Left ventricle myocardium inferior (tissue), 1 donor: Measurements from ENCODE around the gene TRAFD1. TPM values are rescaled to one million over a fixed set of nuclear protein-coding genes. Genes with fewer than 3 reads are reported as not detected.
A peak's percentile ranks its signal among the peaks of the same experiment; 100 is the strongest.

Experiments used
- DNase-seq: peaks from one replicate; pipeline ENCODE4 v3.0.0-alpha.2; 2020
- H3K27ac ChIP-seq: fragments of 200-600 bp; replicated peaks from 2 replicates; pipeline ENCODE4 v1.8.0; 2021
- H3K27me3 ChIP-seq: fragments of 200-600 bp; 2 replicates; pipeline ENCODE4 v1.8.0; 2021; ENCODE audit warnings: low read depth
- H3K36me3 ChIP-seq: fragments of 200-600 bp; 2 replicates; pipeline ENCODE4 v1.8.0; 2021
- H3K4me1 ChIP-seq: fragments of 200-600 bp; 2 replicates; pipeline ENCODE4 v1.8.0; 2021
- H3K4me3 ChIP-seq: fragments of 200-600 bp; 2 replicates; pipeline ENCODE4 v1.8.0; 2021; ENCODE audit warnings: mild to moderate bottlenecking, moderate library complexity
- H3K9me3 ChIP-seq: fragments of 200-600 bp; replicated peaks from 2 replicates; pipeline ENCODE4 v1.8.0; 2021
- intact Hi-C: fragments of 100-400 bp; cut with micrococcal nuclease; formaldehyde crosslinking; loops from one replicate; pipeline ENCODE4 v1.11.0; 2022
- total RNA-seq: library from RNA; stranded (reverse); fragmentation: NEBNext Ultra II Directional; extraction: Animal tissue kit (Norgen Biotek cat#: 25700); gene quantifications from one replicate; pipeline ENCODE4 v1.2.1, GENCODE V29; 2021
- TF ChIP-seq, protein P1 (sequence below): fragments of 200-600 bp; IDR thresholded peaks from 2 replicates; pipeline ENCODE4 v1.8.0; 2021; ENCODE audit warnings: antibody characterized with exemption, mild to moderate bottlenecking, borderline replicate concordance
- donor health status: DM: no; HTN: yes; CAD: no; lungs with severe emphysema.

TRAFD1 gene
- total RNA-seq, 1 donor from 2014 or later: 19.8 TPM

- Histone ChIP-seq H3K27ac (no peak overlapping the region), H3K4me3 (no peak overlapping the region), H3K9me3 (no peaks in the 10 kb centered on the region), H3K27me3 (no peaks in the 10 kb centered on the region), H3K4me1 (no peaks in the 10 kb centered on the region), H3K36me3 (peaks cover 69% of the 10 kb centered on the region)
- TF ChIP-seq, protein P1, sequence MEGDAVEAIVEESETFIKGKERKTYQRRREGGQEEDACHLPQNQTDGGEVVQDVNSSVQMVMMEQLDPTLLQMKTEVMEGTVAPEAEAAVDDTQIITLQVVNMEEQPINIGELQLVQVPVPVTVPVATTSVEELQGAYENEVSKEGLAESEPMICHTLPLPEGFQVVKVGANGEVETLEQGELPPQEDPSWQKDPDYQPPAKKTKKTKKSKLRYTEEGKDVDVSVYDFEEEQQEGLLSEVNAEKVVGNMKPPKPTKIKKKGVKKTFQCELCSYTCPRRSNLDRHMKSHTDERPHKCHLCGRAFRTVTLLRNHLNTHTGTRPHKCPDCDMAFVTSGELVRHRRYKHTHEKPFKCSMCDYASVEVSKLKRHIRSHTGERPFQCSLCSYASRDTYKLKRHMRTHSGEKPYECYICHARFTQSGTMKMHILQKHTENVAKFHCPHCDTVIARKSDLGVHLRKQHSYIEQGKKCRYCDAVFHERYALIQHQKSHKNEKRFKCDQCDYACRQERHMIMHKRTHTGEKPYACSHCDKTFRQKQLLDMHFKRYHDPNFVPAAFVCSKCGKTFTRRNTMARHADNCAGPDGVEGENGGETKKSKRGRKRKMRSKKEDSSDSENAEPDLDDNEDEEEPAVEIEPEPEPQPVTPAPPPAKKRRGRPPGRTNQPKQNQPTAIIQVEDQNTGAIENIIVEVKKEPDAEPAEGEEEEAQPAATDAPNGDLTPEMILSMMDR: no peak
- intact Hi-C loops: no loop called here
- DNase-seq: no peak
Measured at GRCh38 chr12:112184056-112184887, 58.9 kb downstream of the TRAFD1 start.

- no peaks in the 10 kb centered on the region for H3K27me3 ChIP-seq
- H3K9me3 ChIP-seq: no peaks in the 10 kb centered on the region
- no peak overlapping the region for H3K27ac ChIP-seq
- TF ChIP-seq, protein P1: no peak
- no peak for DNase-seq
- intact Hi-C loops: no loop called here
- no peak overlapping the region for H3K4me3 ChIP-seq
- no peaks in the 10 kb centered on the region for H3K4me1 ChIP-seq
- peaks cover 66% of the 10 kb centered on the region for H3K36me3 ChIP-seq
Measured at GRCh38 chr12:112185093-112185923, 59.9 kb downstream of the TRAFD1 start.

GRCh38 chr12:112188130-112188830 is 62.9 kb downstream of the TRAFD1 start:
- TF ChIP-seq, protein P1: no peak
- H3K4me1 ChIP-seq: peaks cover 19% of the 10 kb centered on the region
- no peaks in the 10 kb centered on the region for H3K27me3 ChIP-seq
- no peak overlapping the region for H3K4me3 ChIP-seq
- intact Hi-C loops: no loop called here
- H3K27ac ChIP-seq: no peak overlapping the region
- H3K9me3 ChIP-seq: no peaks in the 10 kb centered on the region
- DNase-seq: no peak
- H3K36me3 ChIP-seq: peaks cover 67% of the 10 kb centered on the region

DNA sequence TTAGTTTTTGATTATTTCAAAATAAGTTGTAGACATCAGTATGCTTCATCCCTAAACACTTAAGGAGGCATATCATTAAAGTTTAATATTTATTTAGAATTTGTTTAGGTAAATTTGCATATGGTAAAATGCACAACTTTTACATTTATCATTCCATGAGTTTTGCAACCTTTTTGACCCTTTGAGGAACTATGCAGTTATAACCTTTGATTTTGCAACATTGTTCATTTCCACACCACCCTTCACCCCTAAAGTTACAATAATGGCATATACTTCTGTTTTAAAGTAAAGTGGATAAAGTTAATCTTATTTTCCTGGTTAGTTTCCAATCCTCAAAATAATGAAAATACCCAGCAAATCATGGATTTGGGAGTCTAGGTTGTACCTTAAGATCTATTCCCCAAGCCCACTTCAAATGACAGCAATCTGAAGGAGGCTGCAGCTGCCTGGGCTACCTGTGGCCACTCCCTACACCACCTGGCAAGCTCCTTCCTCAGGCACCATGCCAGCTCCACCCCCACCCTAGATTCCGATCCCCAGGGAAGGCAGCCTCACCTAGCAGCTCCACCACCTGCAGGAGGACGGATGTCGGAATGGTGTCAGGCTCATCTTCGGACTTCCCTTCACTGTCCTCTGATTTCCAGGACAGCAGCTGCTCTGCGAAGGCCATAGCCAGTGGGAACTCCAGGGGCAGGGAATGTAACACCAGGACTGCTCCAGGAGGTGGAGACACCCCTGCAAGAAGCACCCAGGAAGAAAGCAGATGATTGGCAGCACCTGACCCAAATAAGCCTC is 65.1 kb downstream of the TRAFD1 start:
- TF ChIP-seq, protein P1: no peak
- no peaks in the 10 kb centered on the region for H3K9me3 ChIP-seq
- H3K27ac ChIP-seq: peak overlapping the region; percentile 64
- H3K27me3 ChIP-seq: no peaks in the 10 kb centered on the region
- H3K4me1 ChIP-seq: peaks cover 19% of the 10 kb centered on the region
- DNase-seq: no peak
- no peak overlapping the region for H3K4me3 ChIP-seq
- peaks cover 63% of the 10 kb centered on the region for H3K36me3 ChIP-seq
- intact Hi-C loops: no loop called here

DNA sequence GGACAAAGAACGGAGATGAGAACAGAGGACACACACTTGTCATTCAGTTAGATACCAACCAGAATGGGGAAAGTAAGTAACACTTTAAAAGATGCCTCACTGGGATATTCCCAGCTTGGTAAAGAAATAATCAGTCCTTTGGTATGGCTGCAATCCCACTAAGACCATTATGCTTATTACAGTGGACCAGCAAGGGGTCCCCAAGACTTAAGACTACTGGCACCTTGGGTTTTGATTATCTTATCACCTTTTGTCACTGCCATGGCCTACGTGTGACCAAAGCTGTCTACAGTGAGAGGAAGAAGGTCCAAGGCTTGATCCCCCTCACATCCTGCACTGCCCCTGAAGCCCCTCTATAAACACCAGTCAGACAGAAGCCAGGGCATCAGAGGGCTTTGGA is 65.8 kb downstream of the TRAFD1 start:
- intact Hi-C loops: no loop called here

More for the DNA sequence above, 65.8 kb downstream of the TRAFD1 start:
- no peaks in the 10 kb centered on the region for H3K27me3 ChIP-seq
- DNase-seq: no peak
- H3K27ac ChIP-seq: peak overlapping the region; percentile 64
- no peaks in the 10 kb centered on the region for H3K9me3 ChIP-seq
- H3K4me3 ChIP-seq: no peak overlapping the region
- TF ChIP-seq, protein P1: no peak
- H3K4me1 ChIP-seq: peaks cover 19% of the 10 kb centered on the region
- peaks cover 70% of the 10 kb centered on the region for H3K36me3 ChIP-seq
